ENCODE measurements around the gene ABT1.
A peak's percentile ranks its signal among the peaks of the same experiment; 100 is the strongest.
"Not testable (repeated sequence)": the region's sequence is repeated elsewhere in the genome, so short reads cannot be mapped to it uniquely, and the experiment has no call there.

ABT1 gene

GRCh38 chr6:26596579-26597388 is at the start of gene ABT1:
Gene ABT1 (plus strand): TSS chr6:26596953. CDS start chr6:26596983, 30 bp downstream.
- peak; percentile 97 to 98 for DNase-seq

GRCh38 chr6:26547363-26547762 is 49.4 kb upstream of the ABT1 start:
- not testable (repeated sequence) for DNase-seq

GRCh38 chr6:26550250-26550993 is 46.3 kb upstream of the ABT1 start:
- DNase-seq = peak; percentile 23 to 39

GRCh38 chr6:26552205-26552604 is 44.5 kb upstream of the ABT1 start:
- no peak for DNase-seq

GRCh38 chr6:26552640-26553188 is 44.0 kb upstream of the ABT1 start:
- DNase-seq = no peak

GRCh38 chr6:26553264-26553634 is 43.5 kb upstream of the ABT1 start:
- peak; percentile 83 to 89 for DNase-seq

GRCh38 chr6:26553635-26554446 is 42.9 kb upstream of the ABT1 start:
- DNase-seq = peak; percentile 83 to 92

GRCh38 chr6:26554447-26554696 is 42.4 kb upstream of the ABT1 start:
- DNase-seq = no peak

GRCh38 chr6:26554697-26555504 is 41.9 kb upstream of the ABT1 start:
- DNase-seq = peak; percentile 68 to 80

- no peak for DNase-seq
Measured at GRCh38 chr6:26555505-26556262, 41.1 kb upstream of the ABT1 start.

GRCh38 chr6:26556263-26557070 is 40.3 kb upstream of the ABT1 start:
- DNase-seq = peak; percentile 33 to 60

GRCh38 chr6:26561533-26562466 is 35.0 kb upstream of the ABT1 start:
- DNase-seq = no peak

- no peak for DNase-seq
Measured at GRCh38 chr6:26563488-26563887, 33.3 kb upstream of the ABT1 start.

GRCh38 chr6:26568601-26569432 is 27.9 kb upstream of the ABT1 start:
- DNase-seq = peak; percentile 98

GRCh38 chr6:26569433-26569764 is 27.4 kb upstream of the ABT1 start:
- no peak for DNase-seq

GRCh38 chr6:26570027-26570809 is 26.5 kb upstream of the ABT1 start:
- DNase-seq = peak in 1 of 2 donors; percentile 29

GRCh38 chr6:26571592-26572296 is 25.0 kb upstream of the ABT1 start:
- DNase-seq = peak; percentile 53 to 86
